Lung (tissue), 12 donors: ENCODE results near the gene VSX1. TPM values are rescaled to one million over a fixed set of nuclear protein-coding genes. Genes with fewer than 3 reads are reported as not detected.

ENCODE experiments used
- ATAC-seq: fragments of 200-7000 bp; cut with Tn5 transposase; one replicate; pipeline ENCODE4 v1.9.1; 2020; ENCODE audit warnings: moderate number of reproducible peaks; ENCODE audit not compliant: insufficient read depth, low FRiP score
- DNase-seq, 3 donors: peaks; one replicate each; pipeline ENCODE4 v3.0.0-alpha.2; 2013 to 2017
- H3K27ac ChIP-seq, 2 donors: one replicate each; pipeline ENCODE4 v1.5.1; 2013; ENCODE audit warnings: mild to moderate bottlenecking in 2 of 2, moderate library complexity in 2 of 2, control low read depth in 1 of 2, inconsistent platforms in 1 of 2, low read depth in 1 of 2, low read length in 1 of 2
- H3K27me3 ChIP-seq, 3 donors: one replicate each; pipeline ENCODE4 v1.5.1; 2013; ENCODE audit warnings: low read length in 2 of 3; ENCODE audit not compliant: control insufficient read depth in 3 of 3, insufficient read depth in 3 of 3
- H3K36me3 ChIP-seq, 4 donors: one replicate each; pipeline ENCODE4 v1.5.1; 2013; ENCODE audit warnings: low read length in 4 of 4, mild to moderate bottlenecking in 1 of 4, moderate library complexity in 1 of 4; ENCODE audit not compliant: control insufficient read depth in 4 of 4, insufficient read depth in 4 of 4
- H3K4me1 ChIP-seq, 5 donors: one replicate each; pipeline ENCODE4 v1.5.1; 2013; ENCODE audit warnings: low read length in 5 of 5, mild to moderate bottlenecking in 2 of 5, moderate library complexity in 1 of 5; ENCODE audit not compliant: control insufficient read depth in 5 of 5, insufficient read depth in 5 of 5
- H3K4me3 ChIP-seq: one replicate; pipeline ENCODE4 v1.5.1; 2013; ENCODE audit warnings: mild to moderate bottlenecking, control low read depth, moderate library complexity
- H3K9ac ChIP-seq, 2 donors: one replicate each; pipeline ENCODE4 v1.5.1; 2013; ENCODE audit warnings: low read length in 2 of 2, control low read depth in 1 of 2; ENCODE audit not compliant: insufficient read depth in 1 of 2
- H3K9me3 ChIP-seq, 4 donors: one replicate each; pipeline ENCODE4 v1.5.1; 2013; ENCODE audit warnings: low read length in 3 of 4, mild to moderate bottlenecking in 1 of 4, moderate library complexity in 1 of 4; ENCODE audit not compliant: control insufficient read depth in 4 of 4, insufficient read depth in 3 of 4
- WGBS, 2 donors: extraction: QIAGEN DNeasy Blood & Tissue Kit; methylation state at CpG; one replicate each; pipeline ENCODE4 v1.1.7; 2013; 5-methylcytosine and 5-hydroxymethylcytosine counted together
- polyA plus RNA-seq, 2 donors: library from polyadenylated mRNA; stranded (reverse); fragments of 200-250 nt; gene quantifications; one replicate each; pipeline ENCODE4 v1.2.1, GENCODE V29; 2013
- total RNA-seq, 2 donors: library from RNA; depleted of rRNA in 1 of 2; stranded (reverse); fragments of >200 nt in 1 of 2; gene quantifications; one replicate each; pipeline ENCODE4 v1.2.1, GENCODE V29; 2014 to 2021
- TF ChIP-seq, protein P1 (sequence below): IDR thresholded peaks from 2 replicates; pipeline ENCODE4 v1.5.1; 2012; ENCODE audit warnings: mild to moderate bottlenecking; ENCODE audit errors: control extremely low read depth, extremely low read depth
- donor health status: control.
- donor health status: control.
- donor health status: Bipolar disorder and iron deficiency.
- donor health status: healthy.
- donor health status: DM: yes; HTN: yes; CAD: no.

VSX1 gene
- total and polyA plus RNA-seq, 4 donors = not detected

GRCh38 chr20:25090492-25091429, 8.8 kb upstream of the VSX1 start:
- no peaks in the 10 kb centered on the region for H3K4me1 ChIP-seq
- peaks cover 3 to 39% (median 18%) of the 10 kb centered on the region in 3 donors for H3K27me3 ChIP-seq
- H3K36me3 ChIP-seq = no peaks in the 10 kb centered on the region
- no peak overlapping the region for H3K27ac ChIP-seq
- ATAC-seq = no peak
- H3K4me3 ChIP-seq = no peak overlapping the region
- WGBS, 2 donors = 41 to 48% methylated on average over 14 of the region's 14 CpGs
- TF ChIP-seq, protein P1, sequence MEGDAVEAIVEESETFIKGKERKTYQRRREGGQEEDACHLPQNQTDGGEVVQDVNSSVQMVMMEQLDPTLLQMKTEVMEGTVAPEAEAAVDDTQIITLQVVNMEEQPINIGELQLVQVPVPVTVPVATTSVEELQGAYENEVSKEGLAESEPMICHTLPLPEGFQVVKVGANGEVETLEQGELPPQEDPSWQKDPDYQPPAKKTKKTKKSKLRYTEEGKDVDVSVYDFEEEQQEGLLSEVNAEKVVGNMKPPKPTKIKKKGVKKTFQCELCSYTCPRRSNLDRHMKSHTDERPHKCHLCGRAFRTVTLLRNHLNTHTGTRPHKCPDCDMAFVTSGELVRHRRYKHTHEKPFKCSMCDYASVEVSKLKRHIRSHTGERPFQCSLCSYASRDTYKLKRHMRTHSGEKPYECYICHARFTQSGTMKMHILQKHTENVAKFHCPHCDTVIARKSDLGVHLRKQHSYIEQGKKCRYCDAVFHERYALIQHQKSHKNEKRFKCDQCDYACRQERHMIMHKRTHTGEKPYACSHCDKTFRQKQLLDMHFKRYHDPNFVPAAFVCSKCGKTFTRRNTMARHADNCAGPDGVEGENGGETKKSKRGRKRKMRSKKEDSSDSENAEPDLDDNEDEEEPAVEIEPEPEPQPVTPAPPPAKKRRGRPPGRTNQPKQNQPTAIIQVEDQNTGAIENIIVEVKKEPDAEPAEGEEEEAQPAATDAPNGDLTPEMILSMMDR = no peak
- H3K9ac ChIP-seq = no peak overlapping the region
- no peak for DNase-seq
- peaks cover 0 to 5% (median 0%) of the 10 kb centered on the region in 4 donors for H3K9me3 ChIP-seq

- Histone ChIP-seq H3K27me3 (peaks cover 7 to 48% (median 21%) of the 10 kb centered on the region in 3 donors), H3K4me1 (no peaks in the 10 kb centered on the region), H3K4me3 (no peak overlapping the region), H3K27ac (no peak overlapping the region), H3K36me3 (no peaks in the 10 kb centered on the region), H3K9ac (no peak overlapping the region), H3K9me3 (peaks cover 0 to 5% (median 0%) of the 10 kb centered on the region in 4 donors)
- TF ChIP-seq, protein P1 = no peak
- WGBS, 2 donors = 91 to 93% methylated on average over 12 of the region's 12 CpGs
- DNase-seq = no peak
- no peak for ATAC-seq
Observed at GRCh38 chr20:25089662-25090061, 7.7 kb upstream of the VSX1 start.

DNA sequence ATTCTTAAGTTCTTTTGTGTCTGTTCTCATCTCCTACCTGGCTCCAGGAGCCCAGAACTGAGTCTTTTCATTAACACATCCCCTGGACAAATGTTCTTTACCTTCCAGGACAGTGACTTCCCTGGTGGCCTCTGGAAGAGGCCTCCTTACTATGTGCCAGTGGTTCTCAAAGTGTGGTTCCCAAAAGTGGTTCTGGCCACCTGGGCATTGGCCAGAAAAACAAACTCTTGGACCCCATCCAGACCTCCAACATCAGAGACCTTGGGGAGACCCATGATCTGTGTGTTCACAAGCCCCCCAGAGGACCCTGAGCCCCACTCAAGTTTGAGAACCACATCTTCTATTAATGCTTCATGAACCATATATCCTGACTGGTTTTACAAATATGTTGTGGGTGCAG, 7.2 kb upstream of the VSX1 start:
- no peak overlapping the region for H3K27ac ChIP-seq
- H3K36me3 ChIP-seq = no peaks in the 10 kb centered on the region
- ATAC-seq (no peak), DNase-seq (no peak)
- H3K4me3 ChIP-seq = no peak overlapping the region
- peaks cover 0 to 5% (median 0%) of the 10 kb centered on the region in 5 donors for H3K4me1 ChIP-seq
- H3K9ac ChIP-seq = no peak overlapping the region
- peaks cover 7 to 54% (median 24%) of the 10 kb centered on the region in 3 donors for H3K27me3 ChIP-seq
- TF ChIP-seq, protein P1 = no peak
- peaks cover 0 to 5% (median 0%) of the 10 kb centered on the region in 4 donors for H3K9me3 ChIP-seq
